CD4-positive, CD25-positive, alpha-beta regulatory T cell (primary cell): Measurements from ENCODE around the gene UBE3C. TPM values are rescaled to one million over a fixed set of nuclear protein-coding genes. Genes with fewer than 3 reads are reported as not detected.
A peak's percentile ranks its signal among the peaks of the same experiment; 100 is the strongest.
"Not testable (repeated sequence)": the region's sequence is repeated elsewhere in the genome, so short reads cannot be mapped to it uniquely, and the experiment has no call there.

Experiments used
- ATAC-seq, 2 donors: fragments of 150-1000 bp; cut with Tn5 transposase; one replicate each; pipeline ENCODE4 v1.10.0; 2021; ENCODE audit warnings: low read depth in 2 of 2, moderate number of reproducible peaks in 2 of 2, moderate library complexity in 1 of 2
- DNase-seq, 3 donors: peaks; one replicate each; pipeline versions ENCODE4 v3.0.0 to v3.0.0-alpha.2; 2012 to 2022; ENCODE audit warnings: mixed read lengths in 1 of 3
- H3K27ac ChIP-seq: one replicate; pipeline ENCODE4 v1.7.0; 2013; ENCODE audit warnings: mild to moderate bottlenecking, low read length; ENCODE audit not compliant: insufficient read depth, poor library complexity, severe bottlenecking
- H3K27me3 ChIP-seq: one replicate; pipeline ENCODE4 v1.7.0; 2013; ENCODE audit warnings: low read length; ENCODE audit not compliant: control insufficient read depth, insufficient read depth
- H3K36me3 ChIP-seq: one replicate; pipeline ENCODE4 v1.7.0; 2013; ENCODE audit warnings: mild to moderate bottlenecking, low read length, moderate library complexity; ENCODE audit not compliant: control insufficient read depth, insufficient read depth
- H3K4me1 ChIP-seq: 2 replicates; pipeline ENCODE4 v1.7.0; 2013; ENCODE audit warnings: mild to moderate bottlenecking, low read length; ENCODE audit not compliant: insufficient read depth, control insufficient read depth, poor library complexity, severe bottlenecking
- H3K4me3 ChIP-seq: one replicate; pipeline ENCODE4 v1.7.0; 2013; ENCODE audit warnings: low read depth, mild to moderate bottlenecking, low read length, moderate library complexity
- H3K9me3 ChIP-seq, 2 experiments: 1 replicate in 1 of 2; 2 replicates in 1 of 2; pipeline ENCODE4 v1.7.0; 2013; ENCODE audit warnings: low read length in 2 of 2, mild to moderate bottlenecking in 1 of 2, moderate library complexity in 1 of 2; ENCODE audit not compliant: control insufficient read depth in 2 of 2
- H3K27ac Mint-ChIP-seq, 3 donors: one replicate each; pipeline ENCODE4 v1.8.0; 2020 to 2022; ENCODE audit warnings: mild to moderate bottlenecking in 3 of 3, mixed read lengths in 3 of 3, moderate library complexity in 2 of 3
- H3K27me3 Mint-ChIP-seq: one replicate; pipeline ENCODE4 v1.8.0; 2022; ENCODE audit warnings: mild to moderate bottlenecking, mixed read lengths
- H3K36me3 Mint-ChIP-seq: one replicate; pipeline ENCODE4 v1.8.0; 2020; ENCODE audit warnings: mixed read lengths
- H3K4me1 Mint-ChIP-seq, 4 donors: one replicate each; pipeline ENCODE4 v1.8.0; 2020 to 2022; ENCODE audit warnings: mixed read lengths in 4 of 4, mild to moderate bottlenecking in 1 of 4
- H3K4me3 Mint-ChIP-seq, 4 donors: one replicate each; pipeline ENCODE4 v1.8.0; 2020 to 2022; ENCODE audit warnings: mild to moderate bottlenecking in 4 of 4, mixed read lengths in 4 of 4, moderate library complexity in 3 of 4
- H3K9me3 Mint-ChIP-seq, 7 donors: one replicate each; pipeline ENCODE4 v1.8.0; 2020 to 2022; ENCODE audit warnings: mixed read lengths in 7 of 7, mild to moderate bottlenecking in 3 of 7, moderate library complexity in 2 of 7
- polyA plus RNA-seq, 4 donors: library from polyadenylated mRNA; unstranded; fragments of 300-500 nt; fragmentation: Illumina TruSeq; gene quantifications; one replicate each; pipeline ENCODE4 v1.2.3, GENCODE V29; 2021
- total RNA-seq: library from RNA; stranded (reverse); gene quantifications from one replicate; pipeline ENCODE4 v1.2.3, GENCODE V29; 2022

Gene UBE3C
- 60.3 TPM for total RNA-seq
- polyA plus RNA-seq: 10 to 100 TPM; 25.2 to 30.1 (median 29.0) TPM

- H3K27ac ChIP-seq: peak within 1 kb of the TSS; percentile 93
- no peaks in the 10 kb centered on the region for H3K9me3 Mint-ChIP-seq
- H3K4me3 ChIP-seq: peak within 1 kb of the TSS; percentile 69
- peaks cover 41% of the 10 kb centered on the region for H3K4me1 ChIP-seq
- ATAC-seq (peak; percentile 85 to 86), DNase-seq (peak; percentile 89 to 95 (median 93))
- peak within 1 kb of the TSS; percentile 87 to 99 (median 91) for H3K4me3 Mint-ChIP-seq
- H3K27me3 ChIP-seq: no peaks in the 10 kb centered on the region
- peak within 1 kb of the TSS; percentile 92 to 99 (median 97) for H3K27ac Mint-ChIP-seq
- H3K9me3 ChIP-seq: no peaks in the 10 kb centered on the region
- H3K4me1 Mint-ChIP-seq: peaks cover 28 to 51% (median 35%) of the 10 kb centered on the region in 4 donors
- peaks cover 5% of the 10 kb centered on the region for H3K27me3 Mint-ChIP-seq
- peaks cover 19% of the 10 kb centered on the region for H3K36me3 Mint-ChIP-seq
- H3K36me3 ChIP-seq: peaks cover 15% of the 10 kb centered on the region
These were observed at the start of gene UBE3C for GRCh38 chr7:157138424-157139110. TSS of gene UBE3C (plus strand) at chr7:157138926. CDS start at chr7:157139273, 347 bp downstream.

- Mint-ChIP-seq H3K4me1 (no peaks in the 10 kb centered on the region), H3K9me3 (peaks cover 0 to 24% (median 8%) of the 10 kb centered on the region in 7 donors), H3K27ac (no peak overlapping the region), H3K27me3 (peaks cover 23% of the 10 kb centered on the region), H3K4me3 (no peak overlapping the region), H3K36me3 (no peaks in the 10 kb centered on the region)
- ATAC-seq (no peak), DNase-seq (no peak)
- no peaks in the 10 kb centered on the region for H3K36me3 ChIP-seq
- no peak overlapping the region for H3K4me3 ChIP-seq
- no peaks in the 10 kb centered on the region for H3K27me3 ChIP-seq
- H3K9me3 ChIP-seq: peaks cover 3 to 10% of the 10 kb centered on the region in 2 experiments
- no peaks in the 10 kb centered on the region for H3K4me1 ChIP-seq
- no peak overlapping the region for H3K27ac ChIP-seq
These were observed 49.6 kb upstream of the UBE3C start for GRCh38 chr7:157089100-157089610.

- Histone ChIP-seq H3K27ac (no peak overlapping the region), H3K9me3 (no peaks in the 10 kb centered on the region), H3K27me3 (no peaks in the 10 kb centered on the region), H3K4me1 (no peaks in the 10 kb centered on the region), H3K4me3 (no peak overlapping the region), H3K36me3 (no peaks in the 10 kb centered on the region)
- no peaks in the 10 kb centered on the region for H3K4me1 Mint-ChIP-seq
- no peak for DNase-seq
- peaks cover 0 to 12% (median 3%) of the 10 kb centered on the region in 7 donors for H3K9me3 Mint-ChIP-seq
- no peak overlapping the region for H3K27ac Mint-ChIP-seq
- H3K36me3 Mint-ChIP-seq: no peaks in the 10 kb centered on the region
- ATAC-seq: no peak
- H3K4me3 Mint-ChIP-seq: no peak overlapping the region
- peaks cover 21% of the 10 kb centered on the region for H3K27me3 Mint-ChIP-seq
These were observed 48.1 kb upstream of the UBE3C start for GRCh38 chr7:157090485-157091165.

GRCh38 chr7:157096286-157097055, 42.3 kb upstream of the UBE3C start:
- H3K36me3 Mint-ChIP-seq: no peaks in the 10 kb centered on the region
- H3K4me1 Mint-ChIP-seq: peaks cover 0 to 2% (median 0%) of the 10 kb centered on the region in 4 donors
- H3K36me3 ChIP-seq: no peaks in the 10 kb centered on the region
- no peak overlapping the region for H3K27ac Mint-ChIP-seq
- H3K27ac ChIP-seq: no peak overlapping the region
- DNase-seq (no peak), ATAC-seq (no peak)
- H3K4me1 ChIP-seq: no peaks in the 10 kb centered on the region
- H3K27me3 ChIP-seq: no peaks in the 10 kb centered on the region
- peaks cover 19% of the 10 kb centered on the region for H3K27me3 Mint-ChIP-seq
- no peaks in the 10 kb centered on the region for H3K9me3 ChIP-seq
- H3K4me3 Mint-ChIP-seq: no peak overlapping the region
- H3K9me3 Mint-ChIP-seq: peaks cover 0 to 8% (median 2%) of the 10 kb centered on the region in 7 donors
- H3K4me3 ChIP-seq: no peak overlapping the region

- no peaks in the 10 kb centered on the region for H3K36me3 ChIP-seq
- no peak overlapping the region for H3K4me3 Mint-ChIP-seq
- H3K27ac Mint-ChIP-seq: no peak overlapping the region
- no peaks in the 10 kb centered on the region for H3K27me3 ChIP-seq
- peaks cover 0 to 11% (median 2%) of the 10 kb centered on the region in 7 donors for H3K9me3 Mint-ChIP-seq
- H3K27me3 Mint-ChIP-seq: peaks cover 22% of the 10 kb centered on the region
- DNase-seq: no peak
- peaks cover 0 to 2% (median 0%) of the 10 kb centered on the region in 4 donors for H3K4me1 Mint-ChIP-seq
- no peak overlapping the region for H3K4me3 ChIP-seq
- no peak for ATAC-seq
- H3K4me1 ChIP-seq: no peaks in the 10 kb centered on the region
- no peak overlapping the region for H3K27ac ChIP-seq
- H3K9me3 ChIP-seq: no peaks in the 10 kb centered on the region
- no peaks in the 10 kb centered on the region for H3K36me3 Mint-ChIP-seq
These were observed 41.7 kb upstream of the UBE3C start for GRCh38 chr7:157097056-157097329.

- Mint-ChIP-seq H3K36me3 (no peaks in the 10 kb centered on the region), H3K4me1 (peaks cover 0 to 2% (median 0%) of the 10 kb centered on the region in 4 donors), H3K9me3 (peaks cover 0 to 15% (median 2%) of the 10 kb centered on the region in 7 donors), H3K27ac (peak overlapping the region in 1 of 3 donors; percentile 90), H3K4me3 (no peak overlapping the region), H3K27me3 (peaks cover 25% of the 10 kb centered on the region)
- no peak overlapping the region for H3K27ac ChIP-seq
- no peaks in the 10 kb centered on the region for H3K36me3 ChIP-seq
- ATAC-seq (no peak), DNase-seq (peak in 1 of 3 donors; percentile 19)
- no peaks in the 10 kb centered on the region for H3K9me3 ChIP-seq
- H3K27me3 ChIP-seq: no peaks in the 10 kb centered on the region
- no peak overlapping the region for H3K4me3 ChIP-seq
- no peaks in the 10 kb centered on the region for H3K4me1 ChIP-seq
These were observed 41.2 kb upstream of the UBE3C start for GRCh38 chr7:157097569-157097968.

- DNase-seq, ATAC-seq, H3K27ac ChIP-seq, H3K4me1 ChIP-seq, H3K4me3 Mint-ChIP-seq, H3K36me3 ChIP-seq, H3K36me3 Mint-ChIP-seq, H3K9me3 ChIP-seq, H3K4me1 Mint-ChIP-seq, H3K27ac Mint-ChIP-seq, H3K4me3 ChIP-seq, H3K27me3 ChIP-seq: not testable (repeated sequence)
- peaks cover 23% of the 10 kb centered on the region for H3K27me3 Mint-ChIP-seq
- peaks cover 0 to 21% (median 3%) of the 10 kb centered on the region in 7 donors for H3K9me3 Mint-ChIP-seq
These were observed 38.7 kb upstream of the UBE3C start for GRCh38 chr7:157100005-157100404.
